HepG2 (cell line): Measurements from ENCODE around the gene HOXD8.

Experiments used
- CTCF ChIP-seq: sonication (generic); formaldehyde crosslinking; IDR thresholded peaks from 2 replicates; pipeline ENCODE4 v1.5.0; 2020; ENCODE audit warnings: mild to moderate bottlenecking, missing genetic modification reagents, moderate library complexity
- FOSL1 ChIP-seq: sonication (generic); formaldehyde crosslinking; IDR thresholded peaks from 2 replicates; pipeline ENCODE4 v1.9.0; 2021; ENCODE audit warnings: missing genetic modification reagents, borderline replicate concordance
- HMG20B ChIP-seq: conservative IDR thresholded peaks from 2 replicates; pipeline ENCODE4 v1.6.1; 2016; ENCODE audit warnings: missing genetic modification reagents, missing compliant biosample characterization
- JUNB ChIP-seq: sonication (generic); formaldehyde crosslinking; IDR thresholded peaks from 2 replicates; pipeline ENCODE4 v1.8.0; 2022; ENCODE audit warnings: missing genetic modification reagents, mild to moderate bottlenecking, borderline replicate concordance
- POLR2AphosphoS5 ChIP-seq: IDR thresholded peaks from 2 replicates; pipeline ENCODE4 v1.6.1; 2012; ENCODE audit warnings: low read depth, low read length
- SUZ12 ChIP-seq: fragments of 150-350 bp; IDR thresholded peaks from 2 replicates; pipeline ENCODE4 v1.6.1; 2014; ENCODE audit warnings: low read depth, low read length
- XRCC5 ChIP-seq: fragments of 200-400 bp; formaldehyde crosslinking; optimal IDR thresholded peaks from 2 replicates; pipeline ENCODE3; 2017; ENCODE audit warnings: mild to moderate bottlenecking, low read length
- ZNF430 ChIP-seq: sonication (generic); formaldehyde crosslinking; IDR thresholded peaks from 2 replicates; pipeline ENCODE4 v1.9.0; 2021; ENCODE audit warnings: mild to moderate bottlenecking, missing genetic modification reagents
- ZNF510 ChIP-seq: sonication (generic); formaldehyde crosslinking; IDR thresholded peaks from 2 replicates; pipeline ENCODE4 v1.4.0; 2020; ENCODE audit warnings: low read depth, mild to moderate bottlenecking, missing genetic modification reagents
- TF ChIP-seq, protein P1 (sequence below): sonication (generic); formaldehyde crosslinking; IDR thresholded peaks from 2 replicates; pipeline ENCODE4 v1.8.1; 2023; ENCODE audit warnings: mild to moderate bottlenecking, inconsistent platforms, moderate library complexity, missing genetic modification reagents, borderline replicate concordance
- TF ChIP-seq, protein P2 (sequence below): sonication (generic); formaldehyde crosslinking; IDR thresholded peaks from 2 replicates; pipeline ENCODE4 v1.5.0; 2020; ENCODE audit warnings: missing genetic modification reagents
- TF ChIP-seq, protein P3 (sequence below): sonication (generic); formaldehyde crosslinking; conservative IDR thresholded peaks from 2 replicates; pipeline ENCODE4 v1.4.0; 2020; ENCODE audit warnings: missing genetic modification reagents

DNA sequence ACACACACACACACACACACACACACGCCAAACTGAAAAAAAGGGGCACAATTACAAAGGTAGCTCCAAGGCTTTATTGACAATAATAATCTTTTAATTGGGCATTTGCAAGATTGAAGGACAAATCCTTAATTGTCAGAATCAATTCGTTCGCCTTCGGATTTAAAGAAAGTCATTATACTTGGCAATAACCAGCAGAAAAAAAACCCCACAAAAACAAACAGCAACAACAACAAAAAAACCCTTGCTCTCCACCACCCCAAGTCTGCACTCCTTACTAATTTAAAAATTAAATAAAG, 1.8 kb upstream of the HOXD8 start:
- TF ChIP-seq, protein P1, sequence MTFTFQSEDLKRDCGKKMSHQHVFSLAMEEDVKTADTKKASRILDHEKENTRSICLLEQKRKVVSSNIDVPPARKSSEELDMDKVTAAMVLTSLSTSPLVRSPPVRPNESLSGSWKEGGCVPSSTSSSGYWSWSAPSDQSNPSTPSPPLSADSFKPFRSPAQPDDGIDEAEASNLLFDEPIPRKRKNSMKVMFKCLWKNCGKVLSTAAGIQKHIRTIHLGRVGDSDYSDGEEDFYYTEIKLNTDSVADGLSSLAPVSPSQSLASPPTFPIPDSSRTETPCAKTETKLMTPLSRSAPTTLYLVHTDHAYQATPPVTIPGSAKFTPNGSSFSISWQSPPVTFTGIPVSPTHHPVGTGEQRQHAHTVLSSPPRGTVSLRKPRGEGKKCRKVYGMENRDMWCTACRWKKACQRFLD = no peak
- no peak for TF ChIP-seq POLR2AphosphoS5
- TF ChIP-seq JUNB (CRISPR knock-in tag) = no peak
- no peak for TF ChIP-seq ZNF430
- no peak for TF ChIP-seq FOSL1 (CRISPR knock-in tag)
- TF ChIP-seq ZNF510 (CRISPR knock-in tag) = no peak
- TF ChIP-seq SUZ12 = no peak
- TF ChIP-seq, protein P2, sequence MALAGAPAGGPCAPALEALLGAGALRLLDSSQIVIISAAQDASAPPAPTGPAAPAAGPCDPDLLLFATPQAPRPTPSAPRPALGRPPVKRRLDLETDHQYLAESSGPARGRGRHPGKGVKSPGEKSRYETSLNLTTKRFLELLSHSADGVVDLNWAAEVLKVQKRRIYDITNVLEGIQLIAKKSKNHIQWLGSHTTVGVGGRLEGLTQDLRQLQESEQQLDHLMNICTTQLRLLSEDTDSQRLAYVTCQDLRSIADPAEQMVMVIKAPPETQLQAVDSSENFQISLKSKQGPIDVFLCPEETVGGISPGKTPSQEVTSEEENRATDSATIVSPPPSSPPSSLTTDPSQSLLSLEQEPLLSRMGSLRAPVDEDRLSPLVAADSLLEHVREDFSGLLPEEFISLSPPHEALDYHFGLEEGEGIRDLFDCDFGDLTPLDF = no peak
- no peak for TF ChIP-seq CTCF (CRISPR knock-in tag)
- no peak for TF ChIP-seq XRCC5
- no peak for TF ChIP-seq HMG20B
- TF ChIP-seq, protein P3, sequence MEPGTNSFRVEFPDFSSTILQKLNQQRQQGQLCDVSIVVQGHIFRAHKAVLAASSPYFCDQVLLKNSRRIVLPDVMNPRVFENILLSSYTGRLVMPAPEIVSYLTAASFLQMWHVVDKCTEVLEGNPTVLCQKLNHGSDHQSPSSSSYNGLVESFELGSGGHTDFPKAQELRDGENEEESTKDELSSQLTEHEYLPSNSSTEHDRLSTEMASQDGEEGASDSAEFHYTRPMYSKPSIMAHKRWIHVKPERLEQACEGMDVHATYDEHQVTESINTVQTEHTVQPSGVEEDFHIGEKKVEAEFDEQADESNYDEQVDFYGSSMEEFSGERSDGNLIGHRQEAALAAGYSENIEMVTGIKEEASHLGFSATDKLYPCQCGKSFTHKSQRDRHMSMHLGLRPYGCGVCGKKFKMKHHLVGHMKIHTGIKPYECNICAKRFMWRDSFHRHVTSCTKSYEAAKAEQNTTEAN (CRISPR knock-in tag) = no peak
